HTERT RPE-1 (cell line): Measurements from ENCODE around the gene TXNDC15.
"Not testable (repeated sequence)": the region's sequence is repeated elsewhere in the genome, so short reads cannot be mapped to it uniquely, and the experiment has no call there.

ENCODE experiments used
- in situ Hi-C: fragments of 300-500 bp; cut with MboI; formaldehyde crosslinking; loops from 4 replicates; pipeline ENCODE4 v1.14.3; 2020; ENCODE audit warnings: low sequenced_read_pairs

Gene TXNDC15

DNA sequence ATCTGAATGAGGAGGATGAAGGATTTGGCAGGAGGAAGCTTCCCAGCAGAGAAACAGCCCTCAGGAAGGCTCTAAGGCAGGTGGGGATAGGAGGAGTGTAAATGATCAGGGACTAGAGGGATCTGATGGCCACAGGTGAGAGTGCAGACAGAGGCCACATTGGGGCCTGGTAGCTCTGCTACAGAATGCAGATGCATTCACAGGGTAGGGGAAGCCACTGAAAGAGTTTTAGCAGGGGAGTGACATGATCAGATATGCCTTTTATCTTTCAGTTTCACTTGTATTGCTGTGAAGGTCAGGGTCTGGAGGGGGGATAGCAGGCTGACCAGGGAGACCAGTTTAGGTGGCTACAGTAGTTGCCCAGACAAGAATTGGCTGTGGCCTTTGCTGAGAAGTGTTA is 3.0 kb downstream of the TXNDC15 start:
- in situ Hi-C loops, result no loop called here

DNA sequence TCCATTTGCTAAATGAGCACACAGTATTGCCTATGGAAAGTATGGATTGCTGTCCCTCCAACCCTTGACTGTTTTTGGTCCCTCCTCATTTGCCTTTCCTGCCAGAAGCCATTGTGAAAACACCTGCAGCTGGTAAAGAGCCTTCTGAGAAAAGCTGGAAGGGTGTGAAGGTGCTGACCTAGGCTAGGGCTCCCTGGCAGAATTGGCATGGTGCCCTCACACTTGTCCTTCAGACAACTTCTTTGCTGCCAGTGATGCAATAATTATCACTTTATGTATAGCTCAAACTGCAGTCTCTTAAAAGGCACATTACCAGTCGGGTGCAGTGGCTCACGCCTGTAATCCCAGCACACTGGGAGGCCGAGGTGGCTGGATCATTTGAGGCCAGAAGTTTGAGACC is 4.2 kb downstream of the TXNDC15 start:
- in situ Hi-C loops, result no loop called here

DNA sequence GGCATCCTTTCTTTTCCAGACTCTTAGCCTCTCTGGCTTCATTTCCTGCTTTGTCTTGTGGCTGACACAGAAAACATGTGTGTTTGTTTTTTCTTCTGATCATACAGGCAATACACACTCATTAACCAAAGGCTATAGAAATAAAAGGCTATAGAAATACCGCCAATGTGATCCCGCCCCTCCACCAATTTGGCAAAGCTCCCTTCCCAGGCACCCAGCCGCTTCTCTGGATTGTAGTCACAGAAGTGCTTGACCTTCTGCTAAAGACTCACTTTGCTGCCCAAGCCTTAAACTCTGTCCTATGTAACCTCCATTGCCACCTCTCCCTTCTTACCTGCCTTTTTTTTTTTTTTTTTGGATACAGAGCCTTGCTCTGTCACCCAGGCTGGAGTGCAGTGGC is 5.3 kb downstream of the TXNDC15 start:
- in situ Hi-C loops, result no loop called here

DNA sequence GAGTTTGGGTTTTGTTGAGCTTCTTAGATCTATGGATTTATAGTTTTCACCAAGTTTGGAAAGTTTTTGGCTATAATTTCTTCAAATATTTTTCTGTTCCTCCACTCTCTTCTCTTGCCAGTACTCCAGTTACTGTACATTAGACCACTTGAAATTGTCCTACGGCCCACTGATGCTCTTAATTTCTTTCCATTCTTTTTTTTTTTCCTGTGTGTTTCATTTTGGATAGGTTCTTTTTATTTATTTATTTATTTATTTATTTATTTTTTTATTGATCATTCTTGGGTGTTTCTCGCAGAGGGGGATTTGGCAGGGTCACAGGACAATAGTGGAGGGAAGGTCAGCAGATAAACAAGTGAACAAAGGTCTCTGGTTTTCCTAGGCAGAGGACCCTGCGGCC is 6.8 kb downstream of the TXNDC15 start:
- in situ Hi-C loops, result not testable (repeated sequence)

DNA sequence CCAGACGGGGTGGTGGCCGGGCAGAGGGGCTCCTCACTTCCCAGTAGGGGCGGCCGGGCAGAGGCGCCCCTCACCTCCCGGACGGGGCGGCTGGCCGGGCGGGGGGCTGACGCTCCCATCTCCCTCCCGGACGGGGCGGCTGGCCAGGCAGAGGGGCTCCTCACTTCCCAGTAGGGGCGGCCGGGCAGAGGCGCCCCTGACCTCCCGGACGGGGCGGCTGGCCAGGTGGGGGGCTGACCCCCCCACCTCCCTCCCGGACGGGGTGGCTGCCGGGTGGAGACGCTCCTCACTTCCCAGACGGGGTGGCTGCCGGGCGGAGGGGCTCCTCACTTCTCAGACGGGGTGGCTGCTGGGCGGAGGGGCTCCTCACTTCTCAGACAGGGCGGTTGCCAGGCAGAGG is 7.5 kb downstream of the TXNDC15 start:
- in situ Hi-C loops, result not testable (repeated sequence)

DNA sequence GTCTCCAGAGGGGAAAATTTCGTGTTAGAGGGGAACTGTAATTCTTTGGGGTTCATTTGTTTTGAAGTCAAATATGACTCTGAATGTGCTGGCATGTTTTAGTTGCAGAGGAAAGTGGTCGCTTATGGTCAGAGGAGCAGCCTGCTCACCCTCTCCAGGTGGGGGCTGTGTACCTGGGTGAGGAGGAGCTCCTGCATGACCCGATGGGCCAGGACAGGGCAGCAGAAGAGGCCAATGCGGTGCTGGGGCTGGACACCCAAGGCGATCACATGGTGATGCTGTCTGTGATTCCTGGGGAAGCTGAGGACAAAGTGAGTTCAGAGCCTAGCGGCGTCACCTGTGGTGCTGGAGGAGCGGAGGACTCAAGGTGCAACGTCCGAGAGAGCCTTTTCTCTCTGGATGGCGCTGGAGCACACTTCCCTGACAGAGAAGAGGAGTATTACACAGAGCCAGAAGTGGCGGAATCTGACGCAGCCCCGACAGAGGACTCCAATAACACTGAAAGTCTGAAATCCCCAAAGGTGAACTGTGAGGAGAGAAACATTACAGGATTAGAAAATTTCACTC is 13.5 kb downstream of the TXNDC15 start:
- in situ Hi-C loops, result no loop called here

DNA sequence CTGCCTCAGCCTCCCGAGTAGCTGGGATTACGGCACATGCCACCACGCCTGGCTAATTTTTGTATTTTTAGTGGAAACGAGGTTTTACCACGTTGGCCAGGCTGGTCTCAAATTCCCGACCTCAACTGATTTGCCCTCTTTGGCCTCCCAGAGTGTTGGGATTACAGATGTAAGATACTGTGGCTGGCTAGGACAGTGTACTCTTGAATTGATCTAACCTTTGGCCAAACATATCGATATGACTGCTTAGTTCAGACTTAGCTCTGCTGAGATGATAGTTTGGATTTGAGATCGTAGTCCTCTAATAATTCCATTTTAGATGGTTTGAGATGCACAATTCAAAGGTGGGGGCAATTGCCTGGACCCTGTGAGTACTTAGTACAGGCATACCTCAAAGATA is 15.2 kb downstream of the TXNDC15 start:
- in situ Hi-C loops, result no loop called here

DNA sequence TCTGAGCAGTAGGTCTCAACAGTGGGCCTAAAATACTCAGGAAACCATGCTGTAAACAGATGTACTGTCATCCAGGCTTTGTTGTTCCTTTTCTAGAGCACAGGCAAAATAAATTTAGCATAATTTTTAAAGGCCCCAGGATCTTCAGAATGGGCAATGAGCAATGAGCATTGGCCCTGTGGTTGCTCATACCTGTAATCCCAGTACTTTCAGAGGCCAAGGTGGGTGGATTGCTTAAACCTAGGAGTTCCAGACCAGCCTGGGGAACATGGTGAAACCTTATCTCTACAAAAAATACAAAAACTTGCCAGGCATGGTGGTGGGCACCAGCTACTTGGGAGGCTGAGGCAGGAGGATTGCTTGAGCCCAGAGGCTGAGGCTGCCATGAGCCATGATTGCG is 17.3 kb downstream of the TXNDC15 start:
- in situ Hi-C loops, result no loop called here

DNA sequence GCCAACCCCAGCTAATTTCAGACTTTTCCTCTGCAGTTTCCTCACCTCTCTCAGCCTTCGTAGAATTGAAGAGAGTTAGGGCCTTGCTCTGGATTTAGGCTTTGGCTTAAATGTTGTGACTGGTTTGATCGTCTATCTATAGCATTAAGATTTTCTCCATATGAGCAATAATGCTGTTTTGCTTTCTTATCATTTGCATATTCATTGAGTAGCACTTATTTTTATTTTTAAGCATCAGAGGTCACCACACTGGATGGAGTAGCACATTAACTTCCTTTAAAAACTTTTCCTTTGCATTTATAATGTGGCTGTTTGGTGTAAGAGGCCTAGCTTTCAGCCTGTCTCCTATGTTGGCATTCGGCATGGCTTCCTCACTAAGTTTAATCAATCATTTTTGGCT is 18.1 kb downstream of the TXNDC15 start:
- in situ Hi-C loops, result no loop called here

DNA sequence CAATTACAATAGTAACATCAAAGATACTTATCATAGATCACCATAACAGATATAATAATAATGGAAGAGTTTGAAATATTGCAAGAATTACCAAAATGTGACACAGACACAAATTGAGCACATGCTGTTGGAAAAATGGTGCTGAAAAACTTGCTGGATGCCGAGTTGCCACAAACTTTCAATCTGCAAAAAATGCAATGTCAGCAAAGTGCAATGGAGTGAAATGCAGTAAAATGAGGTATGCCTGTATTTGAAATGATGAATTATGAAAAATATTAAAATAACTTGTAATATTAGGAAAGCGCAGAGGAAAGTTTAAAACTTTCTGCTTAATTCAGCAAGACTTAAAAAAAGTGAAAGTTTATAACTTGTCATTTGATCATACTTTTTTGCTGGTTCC is 18.8 kb downstream of the TXNDC15 start:
- in situ Hi-C loops, result no loop called here

DNA sequence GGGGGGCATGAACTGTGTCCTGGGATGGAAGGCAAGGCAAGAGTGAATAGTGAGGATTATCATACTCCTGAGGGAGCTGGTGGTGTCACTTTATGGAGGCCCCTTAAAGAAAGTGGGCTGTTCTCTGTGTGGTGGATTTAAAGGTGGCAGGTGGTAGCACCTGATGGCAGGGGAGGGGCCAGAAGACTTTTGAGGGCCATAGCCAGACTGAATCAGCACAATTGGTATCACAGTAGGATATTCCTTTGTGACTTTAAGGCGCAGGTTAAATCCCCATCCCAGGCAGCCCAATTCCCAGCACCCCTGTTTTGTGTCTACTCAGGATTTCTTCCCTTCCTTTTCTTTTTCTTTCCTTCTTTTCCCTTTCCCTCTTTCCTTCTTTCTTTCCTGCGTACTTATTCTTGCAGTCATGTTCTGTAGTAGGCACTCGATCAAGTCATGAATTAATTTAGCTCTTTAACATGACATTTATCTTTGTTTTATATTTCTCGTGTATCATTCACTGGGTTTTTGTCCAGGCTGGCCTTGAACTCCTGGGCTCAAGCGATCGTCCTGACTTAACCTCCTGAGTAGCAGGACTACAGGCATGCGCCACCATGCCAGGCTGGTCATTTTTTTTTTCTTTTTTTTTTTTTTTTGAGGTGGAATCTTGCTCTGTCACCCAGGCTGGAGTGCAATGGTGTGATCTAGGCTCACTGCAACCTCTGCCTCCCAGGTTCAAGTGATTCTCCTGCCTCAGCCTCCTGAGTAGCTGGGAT is 19.8 kb downstream of the TXNDC15 start:
- in situ Hi-C loops, result no loop called here

DNA sequence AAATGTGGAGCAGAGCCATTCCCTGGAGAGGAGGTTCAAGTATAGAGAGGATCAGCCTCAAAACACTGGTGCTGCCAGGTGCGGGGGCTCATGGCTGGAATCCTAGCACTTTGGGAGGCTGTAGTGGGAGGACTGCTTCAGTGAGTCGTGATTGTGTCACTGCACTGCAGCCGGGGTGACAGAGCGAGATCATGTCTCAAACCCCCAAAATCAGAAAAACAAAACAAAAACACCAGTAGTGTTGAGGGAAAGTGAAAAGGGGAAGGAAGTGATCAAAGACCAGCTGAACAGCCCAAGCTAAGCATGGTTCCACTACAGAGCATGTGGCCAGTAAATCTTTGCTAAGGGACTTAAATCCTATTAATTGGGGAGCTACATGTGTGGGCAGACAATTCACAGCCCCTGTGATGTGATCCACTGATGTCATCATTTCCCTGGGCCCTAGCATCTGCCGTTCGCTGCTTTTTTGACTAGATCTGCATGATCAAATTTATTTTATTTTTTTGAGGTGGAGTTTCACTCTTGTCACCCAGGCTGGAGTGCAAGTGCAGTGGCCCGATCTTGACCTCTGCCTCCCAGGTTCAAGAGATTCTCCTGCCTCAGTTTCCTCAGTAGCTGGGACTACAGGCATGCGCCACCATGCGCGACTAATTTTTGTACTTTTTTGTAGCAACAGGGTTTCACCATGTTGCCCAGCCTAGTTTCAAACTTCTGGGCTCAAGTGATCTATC is 28.1 kb downstream of the TXNDC15 start:
- in situ Hi-C loops, result no loop called here

DNA sequence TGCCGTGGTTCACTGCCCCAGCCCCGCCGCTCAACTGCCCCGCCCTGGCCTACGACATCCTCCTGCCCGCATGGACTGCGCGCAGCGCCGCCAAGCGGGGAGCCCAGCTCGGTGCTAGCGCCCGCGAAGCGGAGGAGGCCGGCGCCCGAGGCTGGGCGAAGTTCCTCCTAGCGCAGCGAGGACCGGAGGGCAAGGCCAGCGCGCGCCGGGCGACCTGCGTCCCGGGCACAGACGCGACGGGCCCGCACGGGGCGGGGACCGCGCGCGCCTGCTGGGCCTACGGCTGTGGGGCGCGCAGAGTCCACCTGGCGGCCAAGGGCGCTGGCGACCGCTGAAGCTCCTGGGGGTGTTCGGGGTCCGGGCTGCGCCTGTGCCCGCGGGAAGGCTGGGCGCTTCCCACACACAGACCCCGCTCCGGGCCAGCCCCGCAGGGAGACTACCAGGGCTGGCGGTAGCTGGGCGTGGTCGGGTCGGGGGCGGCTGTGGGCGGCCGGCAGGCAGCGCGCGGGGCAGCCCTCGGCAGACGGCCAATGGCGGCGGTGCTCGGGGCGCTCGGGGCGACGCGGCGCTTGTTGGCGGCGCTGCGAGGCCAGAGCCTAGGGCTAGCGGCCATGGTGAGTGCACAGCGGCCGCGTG is 30.6 kb downstream of the TXNDC15 start, which contains the start of gene PCBD2:
PCBD2 (plus strand) TSS at position 522 of the 636 bp plus-strand sequence; CDS start at position 531, 9 bp downstream.
- in situ Hi-C loops, result no loop called here

DNA sequence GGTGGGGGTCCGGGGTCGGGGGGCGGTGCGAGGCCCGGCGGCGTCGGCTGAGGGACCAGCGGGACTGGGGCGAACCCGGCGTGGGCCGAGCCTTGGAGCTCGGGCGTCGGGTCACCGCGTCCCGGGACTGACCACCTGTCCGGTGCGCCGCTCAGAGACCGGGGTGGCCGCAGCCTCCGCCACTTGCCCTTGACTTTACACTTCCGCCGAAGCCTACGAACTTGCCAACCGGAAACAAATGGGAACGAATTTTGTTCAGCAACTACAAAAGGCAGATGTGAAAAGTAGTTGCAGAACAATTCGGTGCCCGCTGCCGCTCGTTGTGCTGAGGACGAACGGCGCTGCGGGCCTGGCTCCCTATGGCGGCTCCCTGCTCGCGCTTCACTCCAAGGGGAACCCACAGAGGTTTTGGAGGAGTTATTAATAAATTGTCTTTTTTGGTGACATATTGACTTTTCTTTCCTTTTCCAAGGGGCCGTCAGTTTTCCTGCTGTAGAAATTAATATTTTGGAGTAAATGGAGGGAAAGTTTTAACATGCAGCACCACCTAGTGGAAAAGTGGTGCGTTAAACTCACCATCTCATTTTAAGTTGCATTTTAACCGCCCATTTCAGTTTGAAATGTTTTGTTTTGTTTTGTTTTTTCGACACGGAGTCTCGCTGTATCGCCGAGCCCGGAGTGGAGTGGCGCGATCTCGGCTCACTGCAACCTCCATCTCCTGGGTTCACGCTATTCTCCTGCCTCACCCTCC is 31.2 kb downstream of the TXNDC15 start:
- in situ Hi-C loops, result no loop called here

DNA sequence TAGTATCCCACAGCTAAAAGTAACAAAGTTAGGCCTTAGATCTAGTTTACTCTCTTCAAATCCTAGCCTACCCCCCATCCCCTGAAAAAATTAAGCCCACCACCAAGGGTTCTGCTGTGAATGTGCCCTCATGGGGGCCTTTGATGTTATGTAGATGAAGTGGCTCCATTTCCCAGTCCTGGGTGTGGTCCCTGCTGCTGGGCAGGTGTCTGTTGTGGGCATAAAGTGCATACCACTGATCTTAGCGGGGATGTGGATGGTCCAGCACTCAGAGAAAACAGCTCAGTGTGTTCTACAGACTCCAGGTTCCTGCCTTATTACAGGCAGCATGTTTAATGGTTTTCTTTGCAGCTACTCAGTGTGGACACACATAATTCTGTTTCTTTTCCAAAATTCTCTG is 32.6 kb downstream of the TXNDC15 start:
- in situ Hi-C loops, result no loop called here

DNA sequence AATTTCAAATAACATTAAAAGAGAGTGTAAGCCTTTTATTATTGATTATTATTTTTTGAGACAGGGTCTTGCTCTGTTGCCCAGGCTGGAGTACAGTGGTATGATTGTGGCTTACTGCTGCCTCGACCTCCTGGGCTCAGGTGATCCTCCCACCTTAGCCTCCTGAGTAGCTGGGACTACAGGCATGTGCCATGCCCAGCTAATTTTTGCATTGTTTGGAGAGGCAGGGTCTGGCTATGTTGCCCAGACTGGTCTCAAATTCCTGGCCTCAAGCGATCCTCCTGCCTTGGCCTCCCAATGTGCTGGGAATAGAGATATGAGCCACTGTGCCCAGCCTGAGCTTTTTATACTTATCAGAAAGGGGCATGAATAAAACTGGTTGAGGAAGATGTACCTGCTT is 36.6 kb downstream of the TXNDC15 start:
- in situ Hi-C loops, result not testable (repeated sequence)

DNA sequence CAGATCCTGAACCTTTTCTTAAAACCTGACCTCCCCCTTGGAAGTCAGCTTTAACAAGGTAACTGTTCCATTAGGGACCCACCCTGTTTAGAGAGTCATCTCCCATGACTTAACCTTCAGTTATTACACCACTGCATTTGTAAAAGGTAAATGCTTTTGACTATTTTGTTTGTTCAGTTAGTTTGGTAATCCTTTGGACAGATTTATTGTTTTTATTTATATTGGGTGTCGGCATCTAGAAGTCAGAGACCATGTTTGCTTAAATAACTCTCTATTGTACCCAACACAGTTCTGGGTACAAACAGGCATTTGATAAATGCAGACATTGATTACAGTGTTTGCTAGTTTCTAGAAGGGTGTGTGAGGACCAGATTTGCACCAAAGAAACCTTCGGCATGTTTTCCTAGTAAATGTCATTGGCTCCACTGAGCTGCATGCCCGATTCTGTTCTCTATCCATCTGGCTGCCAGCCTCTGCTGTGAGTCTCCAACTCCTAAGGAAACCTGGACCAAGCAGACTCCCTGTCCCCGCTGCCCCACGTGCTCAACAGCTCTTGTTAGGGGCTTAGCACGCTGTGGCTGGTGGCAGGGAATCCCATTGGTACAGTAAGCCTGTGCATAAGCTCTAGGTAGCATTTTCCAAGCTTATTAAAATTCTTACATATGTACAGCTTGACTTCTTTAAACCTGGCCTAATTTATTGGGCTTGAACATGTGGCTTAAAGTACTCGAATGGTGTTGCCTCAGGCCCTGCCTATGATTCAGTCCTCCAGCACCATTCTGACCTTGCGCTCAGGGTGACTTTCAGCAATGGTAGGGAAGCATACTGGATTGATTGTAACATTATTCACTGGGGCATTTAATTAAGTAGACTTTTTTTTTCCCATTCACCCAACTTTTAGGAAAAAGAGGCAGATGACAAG is 37.4 kb downstream of the TXNDC15 start:
- in situ Hi-C loops, result no loop called here

DNA sequence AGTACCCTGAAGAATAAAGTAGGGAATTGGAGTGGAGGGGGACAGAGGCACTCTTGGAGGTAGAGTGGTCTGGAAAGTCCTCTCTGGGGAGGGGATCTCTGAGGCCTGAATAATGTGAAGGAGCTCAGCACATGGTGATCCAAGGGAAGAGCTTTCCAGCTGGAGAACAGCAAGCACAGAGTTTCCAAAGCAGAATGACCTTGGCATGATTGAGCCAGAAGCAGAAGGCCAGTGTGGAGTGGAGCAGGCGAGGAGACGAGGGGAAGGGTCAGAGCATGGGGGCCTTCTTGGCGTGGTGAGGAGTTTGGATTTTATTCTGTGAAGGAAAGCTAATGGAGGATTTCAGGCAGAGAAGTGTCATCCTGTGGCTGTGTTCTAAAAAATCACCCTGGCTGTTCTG is 39.1 kb downstream of the TXNDC15 start:
- in situ Hi-C loops, result no loop called here

DNA sequence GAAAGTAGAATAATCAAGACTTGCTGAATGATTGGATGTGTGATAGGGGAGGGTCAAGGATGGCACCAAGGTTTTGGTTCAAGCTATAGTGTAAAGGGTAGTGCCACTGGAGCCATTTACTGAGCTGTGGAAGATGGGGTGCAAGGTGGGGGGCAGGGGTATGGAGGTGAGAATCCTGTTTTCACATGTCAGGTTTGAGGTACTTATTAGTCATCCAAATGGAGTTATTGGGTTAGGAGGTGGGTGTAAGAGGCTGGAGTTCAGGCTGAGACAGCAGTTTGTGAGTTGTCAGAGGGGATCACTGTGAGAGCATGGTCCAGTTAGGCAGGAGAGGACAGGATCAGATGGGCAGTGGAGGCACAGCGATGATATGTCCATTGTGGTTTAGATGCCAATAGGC is 39.6 kb downstream of the TXNDC15 start:
- in situ Hi-C loops, result no loop called here
